Astrocyte (in vitro differentiated cells and primary cell): ENCODE results near the gene KLHDC10. TPM values are rescaled to one million over a fixed set of nuclear protein-coding genes. Genes with fewer than 3 reads are reported as not detected.

Source experiments
- DNase-seq: peaks from one replicate; pipeline ENCODE4 v3.0.0-alpha.2; 2010; ENCODE audit warnings: low read depth
- FAIRE-seq: peaks from 2 replicates; lab custom pipeline; 2011; peaks lifted over from hg19 to GRCh38; lab: Jason Lieb, UNC
- H2AFZ ChIP-seq: 2 replicates; pipeline ENCODE4 v1.6.0; 2012; ENCODE audit warnings: low read depth, low read length, inconsistent platforms
- H3K27ac ChIP-seq: 2 replicates; pipeline ENCODE4 v1.5.1; 2011; ENCODE audit warnings: low read depth, low read length, inconsistent platforms
- H3K27me3 ChIP-seq: 2 replicates; pipeline ENCODE4 v1.6.0; 2011; ENCODE audit warnings: low read length, inconsistent platforms; ENCODE audit not compliant: insufficient read depth
- H3K36me3 ChIP-seq: 2 replicates; pipeline ENCODE4 v1.5.1; 2011; ENCODE audit warnings: low read length, inconsistent platforms; ENCODE audit not compliant: insufficient read depth
- H3K4me1 ChIP-seq: 2 replicates; pipeline ENCODE4 v1.5.1; 2011; ENCODE audit warnings: low read length, inconsistent platforms; ENCODE audit not compliant: insufficient read depth
- H3K4me2 ChIP-seq: 2 replicates; pipeline ENCODE4 v1.6.0; 2012; ENCODE audit warnings: low read length, inconsistent platforms
- H3K4me3 ChIP-seq: 2 replicates; pipeline ENCODE4 v1.5.1; 2011; ENCODE audit warnings: low read depth, mild to moderate bottlenecking, low read length, inconsistent platforms; ENCODE audit not compliant: insufficient read depth
- H3K79me2 ChIP-seq: 2 replicates; pipeline ENCODE4 v1.6.0; 2012; ENCODE audit warnings: mild to moderate bottlenecking, low read length, inconsistent platforms; ENCODE audit not compliant: insufficient read depth
- H3K9ac ChIP-seq: 2 replicates; pipeline ENCODE4 v1.6.0; 2012; ENCODE audit warnings: mild to moderate bottlenecking, low read length, inconsistent platforms
- H3K9me3 ChIP-seq: 2 replicates; pipeline ENCODE4 v1.5.1; 2012; ENCODE audit warnings: low read depth, mild to moderate bottlenecking, low read length, inconsistent platforms; ENCODE audit not compliant: insufficient read depth
- H4K20me1 ChIP-seq: 2 replicates; pipeline ENCODE4 v1.6.0; 2012; ENCODE audit warnings: low read length, inconsistent platforms; ENCODE audit not compliant: insufficient read depth
- H3K27ac Mint-ChIP-seq: one replicate; pipeline ENCODE4 v1.8.0; 2021; ENCODE audit warnings: mild to moderate bottlenecking, mixed read lengths; ENCODE audit not compliant: unreplicated experiment
- H3K27me3 Mint-ChIP-seq: one replicate; pipeline ENCODE4 v1.8.0; 2021; ENCODE audit warnings: low read depth, mixed read lengths; ENCODE audit not compliant: unreplicated experiment
- H3K36me3 Mint-ChIP-seq: one replicate; pipeline ENCODE4 v1.8.0; 2021; ENCODE audit warnings: low read depth, mixed read lengths; ENCODE audit not compliant: unreplicated experiment
- H3K4me1 Mint-ChIP-seq: one replicate; pipeline ENCODE4 v1.8.0; 2021; ENCODE audit warnings: low read depth, mixed read lengths; ENCODE audit not compliant: unreplicated experiment
- H3K4me3 Mint-ChIP-seq: one replicate; pipeline ENCODE4 v1.8.0; 2021; ENCODE audit warnings: mild to moderate bottlenecking, moderate library complexity, mixed read lengths; ENCODE audit not compliant: unreplicated experiment
- H3K9me3 Mint-ChIP-seq: one replicate; pipeline ENCODE4 v1.8.0; 2021; ENCODE audit warnings: mild to moderate bottlenecking, mixed read lengths; ENCODE audit not compliant: unreplicated experiment
- CTCF ChIP-seq: IDR thresholded peaks from 2 replicates; pipeline ENCODE4 v1.5.1; 2011; ENCODE audit warnings: low read depth, mild to moderate bottlenecking, inconsistent platforms, low read length, moderate library complexity; ENCODE audit not compliant: insufficient read depth
- EZH2 ChIP-seq: IDR thresholded peaks from 2 replicates; pipeline ENCODE4 v1.6.1; 2012; ENCODE audit warnings: mild to moderate bottlenecking, low read length, inconsistent platforms; ENCODE audit not compliant: insufficient read depth
- total RNA-seq: library from RNA; stranded (reverse); gene quantifications from 2 replicates; pipeline ENCODE4 v1.2.1, GENCODE V29; 2021

The KLHDC10 gene
- total RNA-seq, 1 donor from 2014 or later, result 33.2 TPM

- Histone ChIP-seq H3K4me2 (no peak overlapping the region), H3K27ac (no peak overlapping the region), H3K79me2 (no peaks in the 10 kb centered on the region), H3K27me3 (no peaks in the 10 kb centered on the region), H3K9ac (no peak overlapping the region), H3K4me3 (no peak overlapping the region), H3K4me1 (peaks cover 10% of the 10 kb centered on the region), H3K9me3 (no peaks in the 10 kb centered on the region), H4K20me1 (no peaks in the 10 kb centered on the region), H3K36me3 (peaks cover 17% of the 10 kb centered on the region), H2AFZ (no peak overlapping the region)
- DNase-seq (no peak), FAIRE-seq (no peak)
- Mint-ChIP-seq H3K36me3 (peaks cover 10% of the 10 kb centered on the region), H3K4me3 (no peak overlapping the region), H3K27ac (no peak overlapping the region), H3K4me1 (peaks cover 18% of the 10 kb centered on the region), H3K9me3 (no peaks in the 10 kb centered on the region), H3K27me3 (no peaks in the 10 kb centered on the region)
- TF ChIP-seq CTCF (no peak), EZH2 (no peak)
Observed at GRCh38 chr7:130131191-130131834, 61.0 kb downstream of the KLHDC10 start.

GRCh38 chr7:130131964-130132875 lies 61.9 kb downstream of the KLHDC10 start:
- no peak overlapping the region for H3K27ac Mint-ChIP-seq
- DNase-seq, result no peak
- no peak overlapping the region for H2AFZ ChIP-seq
- H3K36me3 ChIP-seq, result peaks cover 17% of the 10 kb centered on the region
- H3K36me3 Mint-ChIP-seq, result peaks cover 10% of the 10 kb centered on the region
- no peaks in the 10 kb centered on the region for H3K9me3 Mint-ChIP-seq
- H3K9me3 ChIP-seq, result no peaks in the 10 kb centered on the region
- H3K27ac ChIP-seq, result no peak overlapping the region
- peaks cover 10% of the 10 kb centered on the region for H3K4me1 ChIP-seq
- peaks cover 20% of the 10 kb centered on the region for H3K4me1 Mint-ChIP-seq
- H3K4me2 ChIP-seq, result no peak overlapping the region
- no peak overlapping the region for H3K9ac ChIP-seq
- no peaks in the 10 kb centered on the region for H3K27me3 ChIP-seq
- no peak overlapping the region for H3K4me3 ChIP-seq
- no peaks in the 10 kb centered on the region for H4K20me1 ChIP-seq
- H3K27me3 Mint-ChIP-seq, result no peaks in the 10 kb centered on the region
- no peak for TF ChIP-seq CTCF
- TF ChIP-seq EZH2, result no peak
- no peak overlapping the region for H3K4me3 Mint-ChIP-seq
- FAIRE-seq, result no peak
- no peaks in the 10 kb centered on the region for H3K79me2 ChIP-seq
